ENCODE data around the gene GNL3L.
"Not testable (repeated sequence)": the region's sequence is repeated elsewhere in the genome, so short reads cannot be mapped to it uniquely, and the experiment has no call there.

The GNL3L gene

GRCh38 chrX:54555006-54555405, 25.0 kb downstream of the GNL3L start:
- DNase-seq (ENCODE audit: low read depth in 2 of 2) = not testable (repeated sequence)

GRCh38 chrX:54560411-54560810, 30.4 kb downstream of the GNL3L start:
- DNase-seq (ENCODE audit: low read depth in 2 of 2) = no peak

- DNase-seq (ENCODE audit: low read depth in 2 of 2) = no peak
These were observed 31.6 kb downstream of the GNL3L start for GRCh38 chrX:54561622-54562021.

- no peak for DNase-seq (ENCODE audit: low read depth in 2 of 2)
These were observed 34.9 kb downstream of the GNL3L start for GRCh38 chrX:54564936-54565335.

GRCh38 chrX:54570332-54570731, 40.3 kb downstream of the GNL3L start:
- no peak for DNase-seq (ENCODE audit: low read depth in 2 of 2)

GRCh38 chrX:54572641-54573040, 42.6 kb downstream of the GNL3L start:
- DNase-seq (ENCODE audit: low read depth in 2 of 2) = not testable (repeated sequence)

GRCh38 chrX:54597728-54598127, 67.7 kb downstream of the GNL3L start:
- DNase-seq (ENCODE audit: low read depth in 2 of 2) = no peak

GRCh38 chrX:54602563-54602962, 72.5 kb downstream of the GNL3L start:
- DNase-seq (ENCODE audit: low read depth in 2 of 2) = no peak
